SU-DHL-6 (cell line): Measurements from ENCODE around the gene DST.
"Not testable (repeated sequence)": the region's sequence is repeated elsewhere in the genome, so short reads cannot be mapped to it uniquely, and the experiment has no call there.

Experiments used
- H2AFZ ChIP-seq: fragments of 200-600 bp; sonication (generic); 2 replicates; pipeline ENCODE4 v1.6.1; 2014; ENCODE audit warnings: low read depth, mild to moderate bottlenecking, moderate library complexity, mixed read lengths, antibody characterized with exemption, low read length; ENCODE audit not compliant: severe bottlenecking
- H3F3A ChIP-seq: fragments of 200-600 bp; shearing (Covaris generic); 2 replicates; pipeline ENCODE4 v1.6.0; 2016; ENCODE audit warnings: antibody characterized with exemption, mild to moderate bottlenecking; ENCODE audit not compliant: insufficient read depth
- H3K27ac ChIP-seq: fragments of 200-600 bp; sonication (generic); 2 replicates; pipeline ENCODE4 v1.5.1; 2016; ENCODE audit warnings: low read depth, mild to moderate bottlenecking, low read length, moderate library complexity, mixed read lengths
- H3K27me3 ChIP-seq: fragments of 200-600 bp; sonication (generic), shearing (Covaris generic); 2 replicates; pipeline ENCODE4 v1.6.0; 2014; ENCODE audit warnings: mild to moderate bottlenecking, low read length
- H3K36me3 ChIP-seq: fragments of 200-600 bp; sonication (generic); 2 replicates; pipeline ENCODE4 v1.6.1; 2014; ENCODE audit warnings: mild to moderate bottlenecking, low read length, mixed read lengths
- H3K4me2 ChIP-seq: fragments of 300-600, 200-600 bp; shearing (Covaris generic), sonication (generic); 2 replicates; pipeline ENCODE4 v1.6.0; 2014; ENCODE audit warnings: low read length, low read depth, mild to moderate bottlenecking; ENCODE audit not compliant: poor library complexity, severe bottlenecking
- H3K4me3 ChIP-seq: fragments of 200-600 bp; sonication (generic); 2 replicates; pipeline ENCODE4 v1.5.1; 2014; ENCODE audit warnings: antibody characterized with exemption, low read length, mild to moderate bottlenecking, mixed read lengths; ENCODE audit not compliant: insufficient read depth, poor library complexity, severe bottlenecking
- H3K79me2 ChIP-seq: fragments of 200-600 bp; sonication (generic); 2 replicates; pipeline ENCODE4 v1.6.1; 2014; ENCODE audit warnings: mild to moderate bottlenecking, low read length, moderate library complexity; ENCODE audit not compliant: insufficient read depth
- H3K9ac ChIP-seq: fragments of 200-600 bp; sonication (generic); 2 replicates; pipeline ENCODE4 v1.7.0; 2014; ENCODE audit warnings: mild to moderate bottlenecking, low read length
- H3K9me2 ChIP-seq: fragments of 200-600 bp; sonication (generic); replicated peaks from 2 replicates; pipeline ENCODE4 v1.6.1; 2014; ENCODE audit warnings: low read length; ENCODE audit not compliant: insufficient read depth
- H3K9me3 ChIP-seq: fragments of 200-600 bp; sonication (generic); 2 replicates; pipeline ENCODE4 v1.6.1; 2014; ENCODE audit warnings: low read length, mixed read lengths; ENCODE audit not compliant: insufficient read depth
- H4K20me1 ChIP-seq: fragments of 200-600 bp; sonication (generic); 2 replicates; pipeline ENCODE4 v1.6.1; 2014; ENCODE audit warnings: low read depth, mild to moderate bottlenecking, antibody characterized with exemption, low read length, moderate library complexity, mixed read lengths
- CTCF ChIP-seq: fragments of 200-600 bp; sonication (generic); IDR thresholded peaks from one replicate; pipeline ENCODE4 v1.5.1; 2017; ENCODE audit warnings: antibody characterized with exemption, mild to moderate bottlenecking, low read length, moderate library complexity; ENCODE audit not compliant: insufficient read depth, poor library complexity, severe bottlenecking
- EZH2phosphoT487 ChIP-seq: fragments of 200-600 bp; sonication (generic), shearing (Covaris generic); conservative IDR thresholded peaks from 2 replicates; pipeline ENCODE4 v1.6.1; 2018; ENCODE audit warnings: mild to moderate bottlenecking, antibody characterized with exemption, low read length, moderate library complexity, mixed read lengths

DST gene

GRCh38 chr6:56501993-56502392 lies 140.7 kb downstream of the DST start:
- Histone ChIP-seq H3K4me2 (no peak overlapping the region), H3K36me3 (no peaks in the 10 kb centered on the region), H3K9me3 (no peaks in the 10 kb centered on the region), H2AFZ (no peak overlapping the region), H4K20me1 (no peaks in the 10 kb centered on the region), H3F3A (no peaks in the 10 kb centered on the region), H3K4me3 (no peak overlapping the region), H3K9me2 (no peaks in the 10 kb centered on the region), H3K27ac (no peak overlapping the region), H3K9ac (no peak overlapping the region), H3K79me2 (no peaks in the 10 kb centered on the region), H3K27me3 (no peaks in the 10 kb centered on the region)
- TF ChIP-seq EZH2phosphoT487, result no peak
- TF ChIP-seq CTCF, result no peak

GRCh38 chr6:56499095-56499494 lies 143.6 kb downstream of the DST start:
- H4K20me1 ChIP-seq, result no peaks in the 10 kb centered on the region
- H3K27me3 ChIP-seq, result no peaks in the 10 kb centered on the region
- H3K9me2 ChIP-seq, result no peaks in the 10 kb centered on the region
- H3K9me3 ChIP-seq, result no peaks in the 10 kb centered on the region
- no peak overlapping the region for H3K27ac ChIP-seq
- no peak overlapping the region for H3K9ac ChIP-seq
- no peak overlapping the region for H3K4me2 ChIP-seq
- no peaks in the 10 kb centered on the region for H3K79me2 ChIP-seq
- no peak overlapping the region for H2AFZ ChIP-seq
- no peak overlapping the region for H3K4me3 ChIP-seq
- H3F3A ChIP-seq, result no peaks in the 10 kb centered on the region
- no peaks in the 10 kb centered on the region for H3K36me3 ChIP-seq
- TF ChIP-seq CTCF (no peak), EZH2phosphoT487 (no peak)

GRCh38 chr6:56497691-56498090 lies 145.0 kb downstream of the DST start:
- H2AFZ ChIP-seq, result no peak overlapping the region
- no peak overlapping the region for H3K9ac ChIP-seq
- H3K27ac ChIP-seq, result no peak overlapping the region
- H3F3A ChIP-seq, result no peaks in the 10 kb centered on the region
- H3K9me3 ChIP-seq, result no peaks in the 10 kb centered on the region
- H3K27me3 ChIP-seq, result no peaks in the 10 kb centered on the region
- no peaks in the 10 kb centered on the region for H3K36me3 ChIP-seq
- no peak overlapping the region for H3K4me2 ChIP-seq
- TF ChIP-seq CTCF (no peak), EZH2phosphoT487 (no peak)
- no peak overlapping the region for H3K4me3 ChIP-seq
- no peaks in the 10 kb centered on the region for H3K79me2 ChIP-seq
- no peaks in the 10 kb centered on the region for H3K9me2 ChIP-seq
- no peaks in the 10 kb centered on the region for H4K20me1 ChIP-seq

- no peak overlapping the region for H3K27ac ChIP-seq
- no peak overlapping the region for H3K4me3 ChIP-seq
- H3K9me2 ChIP-seq, result no peaks in the 10 kb centered on the region
- H2AFZ ChIP-seq, result no peak overlapping the region
- H3F3A ChIP-seq, result no peaks in the 10 kb centered on the region
- H3K27me3 ChIP-seq, result no peaks in the 10 kb centered on the region
- H3K9me3 ChIP-seq, result no peaks in the 10 kb centered on the region
- no peaks in the 10 kb centered on the region for H3K79me2 ChIP-seq
- no peak overlapping the region for H3K9ac ChIP-seq
- H3K4me2 ChIP-seq, result no peak overlapping the region
- TF ChIP-seq EZH2phosphoT487, result no peak
- TF ChIP-seq CTCF, result no peak
- H4K20me1 ChIP-seq, result no peaks in the 10 kb centered on the region
- H3K36me3 ChIP-seq, result no peaks in the 10 kb centered on the region
These were observed 145.4 kb downstream of the DST start for GRCh38 chr6:56497240-56497639.

GRCh38 chr6:56496650-56497049 lies 146.0 kb downstream of the DST start:
- H3K9ac ChIP-seq, H3K79me2 ChIP-seq, H3K27ac ChIP-seq, H3K27me3 ChIP-seq, H3F3A ChIP-seq, H3K4me3 ChIP-seq, H3K9me2 ChIP-seq, H4K20me1 ChIP-seq, H2AFZ ChIP-seq, H3K4me2 ChIP-seq, H3K9me3 ChIP-seq, H3K36me3 ChIP-seq: not testable (repeated sequence)
